Measurements from ENCODE around the gene SPACA1. TPM values are rescaled to one million over a fixed set of nuclear protein-coding genes. Genes with fewer than 3 reads are reported as not detected.

The SPACA1 gene
- total and polyA plus RNA-seq, 2 of the 8 experiments (the other 6 are each of a cell fraction or from before 2014, with no cell fraction given): not detected

GRCh38 chr6:88059191-88059590, 11.6 kb downstream of the SPACA1 start:
- Histone ChIP-seq H3K4ac (replicated peaks; ENCODE audit: insufficient read length, low read depth, low read length) (no peak overlapping the region), H3K18ac (ENCODE audit: extremely low read depth, low read length) (no peak overlapping the region), H4K5ac (ENCODE audit: insufficient read length, low read depth, low read length) (no peak overlapping the region), H4K91ac (replicated peaks; ENCODE audit: insufficient read length, low read length) (no peak overlapping the region), H3K36me3 (ENCODE audit: control insufficient read depth in 2 of 4, insufficient read depth in 4 of 4, low read length in 3 of 4) (no peaks in the 10 kb centered on the region), H3K79me2 (ENCODE audit: control insufficient read depth in 1 of 2, insufficient read depth in 2 of 2, low read length in 2 of 2) (no peaks in the 10 kb centered on the region), H4K8ac (ENCODE audit: extremely low read depth, insufficient read depth, low read length) (no peak overlapping the region), H2BK15ac (ENCODE audit: low read length) (no peak overlapping the region), H3K4me3 (ENCODE audit: extremely low read depth in 1 of 4, insufficient read depth in 2 of 4, low read depth in 3 of 4, low read length in 4 of 4) (no peak overlapping the region), H3K9ac (replicated peaks in 1 of 4; ENCODE audit: extremely low read depth in 1 of 4, low read depth in 3 of 4, low read length in 3 of 4) (no peak overlapping the region), H2AFZ (ENCODE audit: low read length) (no peak overlapping the region), H2BK120ac (replicated peaks; ENCODE audit: low read depth, low read length) (no peak overlapping the region), H3K4me1 (replicated peaks in 1 of 4; ENCODE audit: control insufficient read depth in 3 of 4, insufficient read depth in 4 of 4, low read length in 3 of 4) (no peaks in the 10 kb centered on the region), H3K56ac (replicated peaks; ENCODE audit: insufficient read length, low read depth, low read length) (no peak overlapping the region), H3K27me3 (replicated peaks in 1 of 4; ENCODE audit: control insufficient read depth in 3 of 4, extremely low read depth in 1 of 4, insufficient read depth in 3 of 4, low read length in 3 of 4) (no peaks in the 10 kb centered on the region), H3K14ac (ENCODE audit: insufficient read length) (no peak overlapping the region), H3K27ac (ENCODE audit: low read depth, low read length) (no peak overlapping the region), H3K23ac (ENCODE audit: insufficient read length) (no peak overlapping the region), H2BK12ac (ENCODE audit: low read depth, low read length) (no peak overlapping the region), H3K9me3 (ENCODE audit: insufficient read depth in 2 of 2, low read depth in 1 of 2, low read length in 1 of 2) (no peaks in the 10 kb centered on the region), H3K4me2 (ENCODE audit: insufficient read depth in 1 of 2, low read depth in 2 of 2, low read length in 2 of 2) (no peak overlapping the region), H2BK5ac (ENCODE audit: low read depth, low read length) (no peak overlapping the region), H3K79me1 (ENCODE audit: low read depth, low read length) (no peaks in the 10 kb centered on the region), H3K23me2 (ENCODE audit: low read depth, low read length) (no peaks in the 10 kb centered on the region), H2AK5ac (ENCODE audit: low read depth, low read length) (no peak overlapping the region), H4K20me1 (replicated peaks in 1 of 2; ENCODE audit: control insufficient read depth in 1 of 2, insufficient read depth in 2 of 2, low read length in 2 of 2) (no peaks in the 10 kb centered on the region), H2BK20ac (ENCODE audit: low read length) (no peak overlapping the region)
- ChIA-PET POLR2A (ENCODE audit: partially characterized antibody) (no interaction called here), CTCF (ENCODE audit: partially characterized antibody) (no interaction called here)
- DNase-seq (ENCODE audit: low read depth in 1 of 2, low spot score in 2 of 2) (no peak), FAIRE-seq (no peak)
- 90% methylated on average over 3 of the region's 3 CpGs; no CpG with 5 or more reads in 1 of the 2 experiments for WGBS, 2 experiments (ENCODE audit: extremely low coverage in 1 of 2, insufficient coverage in 1 of 2, insufficient read length in 1 of 2, insufficient replicate concordance in 2 of 2, low coverage in 1 of 2, low lambda C conversion rate in 2 of 2, missing lambda C conversion rate in 1 of 2)
- TF ChIP-seq ATF2 (IDR thresholded peaks at IDR 0.05; ENCODE audit: low read length) (no peak), RAD21 (IDR thresholded peaks at IDR 0.05 in 1 of 2, conservative IDR thresholded peaks at IDR 0.05 in 1 of 2; ENCODE audit: low read depth in 2 of 2, low read length in 2 of 2) (no peak), NRF1 (IDR thresholded peaks at IDR 0.05; ENCODE audit: low read depth, low read length) (no peak), TEAD4 (IDR thresholded peaks at IDR 0.05; ENCODE audit: low read depth, low read length) (no peak), KDM5A (IDR thresholded peaks at IDR 0.05; ENCODE audit: low read length) (no peak), EGR1 (IDR thresholded peaks at IDR 0.05; ENCODE audit: borderline replicate concordance, low read depth, low read length) (no peak), PHF8 (conservative IDR thresholded peaks at IDR 0.05; ENCODE audit: low read depth, low read length) (no peak)

All from H1 (cell line).